ENCODE measurements around the gene ING4.

ING4 gene

DNA sequence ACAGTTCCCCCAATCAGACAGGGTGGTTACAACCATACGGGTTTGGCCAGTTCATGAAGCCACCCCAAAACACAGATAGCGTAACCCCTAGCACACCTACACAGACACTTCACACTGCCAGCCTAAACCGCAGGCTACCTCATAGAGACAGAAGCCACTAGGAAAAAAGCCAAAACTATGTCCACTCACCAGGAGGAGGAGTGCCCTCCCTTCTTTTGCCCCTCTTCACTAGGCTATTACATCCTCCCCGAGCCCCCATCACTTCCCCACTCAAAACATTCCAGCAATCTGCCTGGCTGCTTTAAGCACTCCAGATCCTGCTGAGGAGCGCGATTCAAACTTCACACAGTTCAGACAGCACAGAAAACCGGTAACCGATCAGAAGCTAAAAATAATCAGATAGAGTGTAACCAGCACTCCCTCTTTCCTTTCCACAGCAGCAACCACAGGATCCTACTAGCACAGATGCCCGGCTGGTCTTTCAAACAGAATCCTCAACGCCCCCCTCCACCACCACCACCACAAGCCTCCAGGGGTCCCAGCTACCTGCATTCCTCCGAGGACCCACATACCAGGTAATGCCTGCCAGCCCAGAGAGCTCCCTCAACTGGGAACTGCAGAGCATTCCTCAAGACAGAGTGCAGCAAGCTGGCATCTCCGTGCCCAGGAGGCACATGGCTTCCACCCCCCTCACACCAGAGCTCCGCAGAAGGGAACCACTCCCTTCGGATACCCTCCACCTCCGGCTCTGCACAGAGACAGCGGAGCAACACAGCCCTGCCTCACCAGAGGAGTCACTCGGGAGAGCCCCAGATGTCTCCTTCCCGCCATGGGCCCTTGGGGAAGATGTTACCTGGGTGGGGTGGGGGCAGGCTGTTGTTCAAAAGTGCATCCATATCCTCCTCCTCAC is 57.2 kb downstream of the ING4 start:
- peak; percentile 52 for DNase-seq

DNA sequence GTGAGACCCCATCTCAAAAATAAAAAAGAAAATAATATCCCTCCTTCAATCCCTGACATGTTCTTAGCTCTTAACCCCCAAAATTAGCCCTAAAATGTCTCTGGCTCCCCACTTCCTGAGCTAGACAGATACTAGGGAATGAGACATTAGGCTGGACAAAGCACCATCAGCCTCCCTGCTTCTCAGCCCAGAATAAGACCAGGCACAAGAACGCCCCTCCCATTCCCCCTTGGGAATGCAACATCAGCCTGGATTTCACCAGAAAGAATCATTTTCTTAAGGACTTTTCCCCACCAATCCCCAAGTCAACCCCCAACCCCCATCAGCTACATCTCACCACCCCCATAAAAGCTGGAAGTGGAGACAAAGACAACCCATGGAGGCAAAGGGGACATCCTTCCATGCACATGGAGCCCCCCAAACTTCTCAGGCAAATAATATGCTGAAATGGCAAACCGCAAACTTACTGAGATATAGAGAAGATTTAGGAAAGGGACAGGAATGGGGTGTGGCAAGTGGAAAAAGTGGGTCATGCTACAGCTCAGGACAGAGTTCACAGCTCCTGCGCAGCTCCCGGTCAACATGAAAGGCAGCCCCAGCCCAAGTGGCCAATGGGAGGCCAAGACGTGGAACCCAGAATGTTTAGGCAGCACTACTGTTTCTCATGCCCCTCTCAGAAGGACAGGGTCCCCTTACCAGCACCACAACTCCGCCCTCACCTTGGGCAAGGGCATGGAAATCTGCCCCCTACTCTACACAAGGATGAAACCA is 58.5 kb downstream of the ING4 start:
- no peak for DNase-seq

DNA sequence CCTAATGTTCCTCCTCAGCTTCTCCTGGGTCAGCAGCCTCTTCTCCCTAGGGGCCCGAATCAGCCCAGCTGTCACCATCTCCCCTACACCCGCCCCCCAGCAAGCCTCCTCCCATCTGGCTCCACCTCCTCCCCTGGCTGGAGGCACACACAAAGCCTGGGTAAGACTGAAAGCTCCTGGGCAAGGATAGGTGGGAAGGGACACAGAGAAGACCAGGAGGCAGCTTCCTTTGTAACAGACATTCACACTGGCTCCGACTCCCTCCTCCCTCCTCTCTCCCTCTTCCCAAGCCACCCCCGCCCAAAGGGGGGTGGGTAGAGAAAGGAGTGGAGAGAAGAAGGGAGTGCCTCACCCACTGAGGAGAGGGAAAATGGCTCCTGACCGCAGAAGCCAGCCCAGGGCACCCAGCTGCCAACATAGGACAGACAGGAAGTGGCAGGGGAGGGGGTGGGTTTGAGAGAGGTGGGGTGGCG is 59.8 kb downstream of the ING4 start:
- peak; percentile 32 for DNase-seq

DNA sequence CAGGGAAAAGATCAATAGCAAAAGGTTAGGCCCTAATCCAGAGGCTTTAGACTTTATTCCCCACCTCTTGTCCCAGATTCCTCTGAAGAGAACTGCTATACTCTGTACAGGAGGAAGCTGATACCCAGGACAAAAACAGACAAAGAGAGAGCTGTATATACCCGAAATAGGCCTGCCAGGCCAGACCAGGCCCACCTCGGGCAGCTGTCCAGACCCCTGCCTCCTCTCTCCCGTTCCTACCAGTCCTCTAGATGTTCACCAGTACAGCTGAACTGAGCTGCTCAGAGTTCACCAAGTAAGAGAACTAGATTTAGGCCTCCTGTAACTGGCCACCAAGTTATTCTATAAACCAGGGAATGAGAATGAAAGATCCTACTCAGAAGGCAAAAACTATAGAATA is 60.4 kb downstream of the ING4 start:
- no peak for DNase-seq
